CD4-positive, alpha-beta T cell treated with Interferon gamma for 1 hour (primary cell): ENCODE data around the gene ACAA1.

Experiments used
- DNase-seq: peaks from one replicate; pipeline ENCODE4 v3.0.0-alpha.2; 2020

The ACAA1 gene

DNA sequence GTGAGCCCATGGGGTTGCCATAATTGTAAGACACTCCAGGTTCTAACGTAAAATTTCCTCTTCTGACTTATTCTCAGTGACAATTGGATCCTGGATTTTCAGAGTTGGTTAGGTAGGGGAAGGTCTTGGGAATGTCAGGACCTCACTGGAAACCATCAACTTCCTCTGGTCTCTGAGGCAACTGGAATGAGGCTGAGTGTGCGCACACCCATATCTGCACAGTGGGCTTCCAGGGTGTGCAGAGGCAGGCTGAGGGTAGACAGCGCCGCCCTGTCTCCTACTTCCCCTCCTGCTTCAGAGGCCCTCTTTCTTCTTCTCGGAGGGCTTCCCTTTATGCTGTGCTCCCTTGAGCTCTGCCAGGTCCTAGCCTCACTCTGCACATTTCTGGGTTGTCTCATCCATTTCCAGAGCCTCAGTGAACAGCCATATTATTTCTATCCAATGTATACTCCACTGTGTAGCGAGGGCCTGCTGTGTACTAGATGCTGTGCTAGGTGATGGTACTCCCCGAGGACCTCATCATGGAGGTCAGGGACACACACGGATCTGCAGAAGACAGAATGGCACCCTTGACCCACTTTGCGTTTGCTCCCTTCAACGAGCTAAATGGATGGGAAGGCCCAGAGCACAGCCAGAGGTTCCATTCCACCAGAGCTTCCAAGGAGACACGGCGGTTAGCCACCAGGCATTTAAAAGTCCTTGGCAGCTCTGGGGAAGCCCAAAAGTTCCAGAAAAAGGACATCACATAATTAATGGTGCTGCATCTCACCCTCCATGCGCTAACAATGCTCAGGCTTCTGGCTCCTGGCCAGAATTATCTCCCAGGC, 18.3 kb downstream of the ACAA1 start:
- no peak for DNase-seq

DNA sequence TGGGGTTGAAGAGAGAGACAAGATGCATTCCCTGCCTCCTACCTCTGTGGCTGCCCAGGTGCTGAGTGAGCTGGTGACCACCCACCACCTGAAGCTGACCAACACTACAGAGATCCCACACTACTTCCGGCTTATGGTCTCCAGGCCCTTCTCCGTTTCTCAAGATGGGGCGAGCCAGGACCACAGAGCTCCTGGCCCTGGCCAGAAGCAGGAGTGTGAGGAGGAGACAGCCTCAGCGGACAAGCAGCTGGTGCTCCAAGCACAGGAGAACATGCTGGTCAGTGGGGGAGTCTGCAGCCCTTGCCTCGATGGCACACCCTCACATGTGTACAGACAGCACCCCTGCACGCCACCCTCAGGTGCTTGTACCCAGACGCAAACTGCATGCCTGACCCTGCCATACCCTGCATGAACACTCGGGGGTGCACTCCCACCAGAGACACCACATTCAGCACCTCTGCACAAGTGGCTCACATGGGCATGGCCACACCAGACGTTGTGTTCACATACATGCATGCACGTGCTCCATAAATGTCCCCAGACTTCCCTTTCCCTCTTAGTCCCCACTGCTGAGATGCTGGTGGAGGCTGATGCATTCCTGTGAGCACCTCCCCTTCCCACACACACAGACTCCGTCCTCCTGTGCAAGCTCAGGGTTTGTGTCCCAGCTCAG, 19.0 kb downstream of the ACAA1 start:
- DNase-seq, result peak; percentile 70

GRCh38 chr3:38117163-38117716, 19.7 kb downstream of the ACAA1 start:
- DNase-seq, result no peak

GRCh38 chr3:38116471-38117162, 20.3 kb downstream of the ACAA1 start:
- DNase-seq, result no peak

- DNase-seq, result no peak
These were observed 21.1 kb downstream of the ACAA1 start for GRCh38 chr3:38115645-38116427.

GRCh38 chr3:38114875-38115644, 21.9 kb downstream of the ACAA1 start:
- DNase-seq, result no peak

- no peak for DNase-seq
These were observed 22.7 kb downstream of the ACAA1 start for GRCh38 chr3:38114052-38114874.

DNA sequence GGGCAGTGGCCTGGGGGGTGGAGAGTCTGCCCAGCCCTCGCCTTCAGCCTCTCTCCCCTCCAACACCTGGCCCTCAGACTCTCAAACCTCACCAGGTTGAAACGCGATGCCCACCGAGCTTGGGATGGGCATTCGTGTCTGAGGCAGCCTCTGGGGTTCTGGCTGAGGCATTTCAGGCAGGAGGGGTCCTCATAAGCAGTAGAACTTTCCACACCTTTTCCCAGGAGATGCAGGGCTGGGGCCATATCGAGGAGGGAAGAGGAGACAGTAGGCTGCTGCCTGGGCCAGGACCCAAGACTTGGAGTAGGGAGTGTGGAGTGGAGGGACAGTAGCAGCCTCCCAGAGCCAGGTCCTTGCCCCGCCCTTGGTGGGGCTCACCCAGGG, 24.6 kb downstream of the ACAA1 start:
- no peak for DNase-seq

- no peak for DNase-seq
These were observed 25.1 kb downstream of the ACAA1 start for GRCh38 chr3:38111696-38112377.

DNA sequence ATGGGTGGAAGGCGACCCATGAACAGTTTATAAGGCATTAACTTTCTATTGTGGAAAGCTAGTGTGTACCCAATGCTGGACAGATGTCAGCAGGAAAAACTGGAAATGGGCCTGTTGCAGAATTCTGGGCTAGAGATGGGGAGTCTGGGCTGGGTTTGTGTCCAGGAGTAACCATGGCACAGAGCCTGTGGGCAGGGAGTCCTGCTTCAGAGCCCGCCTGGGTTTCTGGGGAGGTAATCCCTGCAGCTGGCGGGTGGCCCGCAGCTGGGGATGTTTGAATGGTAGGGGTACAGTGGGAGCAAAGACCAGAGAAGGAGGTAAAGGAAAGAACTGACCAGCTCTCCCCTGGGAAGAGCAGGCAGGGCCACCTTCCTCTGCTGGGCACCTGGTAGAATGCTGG, 25.7 kb downstream of the ACAA1 start:
- no peak for DNase-seq

DNA sequence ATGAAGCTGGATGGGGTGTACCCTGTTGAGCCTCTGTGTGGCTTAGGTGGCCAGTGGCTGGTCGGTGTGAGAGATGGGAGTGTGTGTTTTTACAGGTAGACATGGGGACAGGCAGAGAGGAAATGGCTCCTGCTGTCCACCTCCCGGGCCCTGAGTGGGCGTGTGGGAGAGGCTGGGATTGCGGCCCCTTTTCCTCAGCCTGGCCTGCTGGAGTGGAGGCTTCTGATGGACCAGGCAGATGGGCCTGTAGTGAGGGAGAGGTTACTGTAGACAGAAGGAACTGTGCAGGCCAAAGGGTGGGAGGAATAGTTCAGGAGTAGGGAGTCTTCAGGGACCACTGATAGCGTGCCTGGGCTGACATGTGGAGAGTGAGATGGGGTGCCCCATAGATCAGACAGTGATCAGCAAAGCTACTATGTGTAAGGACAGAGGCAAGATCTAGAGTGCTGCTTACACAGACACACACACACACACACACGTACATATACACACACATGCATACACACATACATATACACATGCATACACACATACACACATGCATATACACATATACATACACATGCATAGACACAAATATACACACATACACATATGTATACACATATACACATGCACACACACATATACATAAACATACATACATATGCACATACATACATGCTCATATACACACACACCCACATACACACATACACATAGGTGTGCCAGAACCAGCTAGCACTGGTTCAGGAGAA, 26.4 kb downstream of the ACAA1 start:
- no peak for DNase-seq

GRCh38 chr3:38109580-38110313, 27.2 kb downstream of the ACAA1 start:
- DNase-seq, result no peak

DNA sequence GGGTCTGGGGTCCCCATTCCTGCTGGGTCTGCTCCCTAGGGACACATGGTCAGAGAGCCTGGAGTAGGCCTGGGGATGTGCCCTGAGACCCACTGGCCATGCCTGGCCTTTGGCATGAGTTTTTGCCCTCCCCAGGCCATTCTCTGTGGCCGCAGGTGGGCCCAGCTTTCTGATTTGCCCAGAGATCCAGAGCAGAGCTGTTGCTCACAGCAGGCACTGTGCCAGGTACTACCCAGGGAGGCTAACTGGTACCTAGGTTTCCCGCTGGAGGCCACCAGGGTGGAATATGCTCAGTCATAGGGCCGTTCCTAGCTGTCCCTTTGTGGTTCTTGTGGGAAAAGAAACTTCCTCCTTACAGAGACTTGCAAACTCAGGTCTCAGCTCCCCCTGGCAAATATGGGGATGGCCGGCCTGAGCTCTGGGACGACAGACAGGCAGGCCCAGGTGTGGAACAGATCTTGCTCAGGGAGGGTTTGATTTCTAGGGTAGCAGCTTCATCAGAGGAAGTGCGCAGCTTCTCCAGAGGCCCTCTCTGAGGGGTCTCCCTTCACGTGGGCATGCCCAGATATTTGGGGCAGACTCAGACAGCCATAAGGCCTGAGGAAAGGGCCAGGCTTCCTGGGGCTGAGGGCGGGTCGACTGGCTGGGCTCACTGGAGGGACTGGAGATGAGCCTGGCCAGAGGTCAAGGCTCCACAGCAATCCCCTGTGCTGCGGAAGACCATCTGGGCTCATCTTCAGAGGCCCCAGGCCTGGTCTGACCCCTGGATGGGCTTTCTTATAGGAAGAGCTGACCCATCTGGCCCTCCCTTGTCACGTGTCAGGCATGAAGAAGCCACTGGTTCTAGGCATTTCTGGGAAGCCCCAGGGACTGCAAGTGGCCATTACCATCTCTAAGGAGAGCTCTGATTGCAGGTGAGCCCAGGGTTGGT, 28.0 kb downstream of the ACAA1 start:
- no peak for DNase-seq

DNA sequence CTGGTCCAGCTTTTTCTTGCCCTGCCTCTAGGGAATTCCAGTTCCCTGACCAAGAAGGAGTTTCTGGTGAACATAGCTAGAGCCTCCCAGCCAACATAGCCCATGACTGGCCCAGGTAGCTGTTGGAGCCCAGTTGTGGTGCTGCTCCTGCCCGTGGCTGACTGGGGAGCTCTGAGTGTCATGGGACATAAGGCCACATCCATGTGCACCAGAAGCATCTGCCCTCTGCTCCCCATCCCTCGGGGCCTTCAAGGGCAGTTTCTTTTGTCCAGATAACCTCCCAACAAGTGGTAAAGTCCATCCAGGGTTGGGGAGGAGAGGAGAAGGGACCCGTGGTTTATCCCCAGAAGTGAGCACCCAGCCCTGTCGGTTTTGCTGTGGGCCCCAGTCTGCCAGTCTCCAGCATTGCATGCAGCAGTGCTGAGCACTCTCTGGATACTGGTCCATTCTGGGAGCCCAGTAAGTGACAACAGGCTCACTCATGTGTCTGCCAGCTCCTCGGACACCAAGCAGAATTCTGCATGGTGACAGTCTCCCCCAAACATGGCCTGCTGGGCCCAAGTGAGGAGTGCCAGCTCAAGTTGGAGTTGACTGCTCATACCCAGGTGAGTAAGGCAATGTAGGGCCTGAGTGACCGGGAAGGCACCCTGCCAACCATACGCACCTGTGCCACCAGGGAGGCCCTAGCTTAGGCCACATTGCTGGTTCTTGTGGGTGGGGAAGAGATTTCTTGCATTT, 28.8 kb downstream of the ACAA1 start:
- no peak for DNase-seq

DNA sequence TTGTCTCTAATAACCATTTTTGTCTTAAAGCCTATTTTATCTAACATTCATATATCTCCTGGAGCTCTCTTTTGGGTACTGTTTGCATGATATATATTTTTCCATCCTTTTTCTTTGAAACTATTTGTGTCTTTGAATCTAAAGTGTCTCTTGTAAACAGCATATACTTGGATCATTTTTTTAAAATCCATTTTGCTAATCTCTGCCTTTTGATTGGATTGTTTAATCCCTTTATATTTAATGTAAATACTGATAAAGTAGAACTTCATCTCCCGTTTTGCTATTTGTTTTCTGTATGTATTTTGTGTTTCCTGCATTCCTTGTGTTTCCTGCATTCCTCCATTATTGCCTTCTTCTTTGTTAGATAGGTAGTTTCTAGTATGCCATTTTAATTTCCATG, 31.4 kb downstream of the ACAA1 start:
- DNase-seq, result no peak

DNA sequence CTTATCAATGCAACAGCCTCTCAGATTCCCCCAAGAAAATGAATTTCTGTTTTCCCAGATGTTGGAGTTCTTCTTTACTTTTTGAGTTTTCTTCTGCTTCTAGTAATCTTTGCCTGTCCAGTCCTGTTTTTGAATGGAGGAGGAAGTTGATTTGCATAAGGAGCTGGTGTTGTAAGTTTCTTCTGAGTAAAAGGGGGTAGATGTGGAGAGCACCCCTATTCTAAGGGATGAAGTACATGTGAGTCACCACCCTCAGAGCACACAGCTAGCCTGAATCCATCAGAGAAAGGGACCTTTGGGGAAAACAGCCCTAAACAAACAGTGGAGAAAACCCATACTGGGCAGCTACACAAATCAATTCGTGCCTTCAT, 34.5 kb downstream of the ACAA1 start:
- no peak for DNase-seq

- no peak for DNase-seq
These were observed 35.0 kb downstream of the ACAA1 start for GRCh38 chr3:38101811-38102443.
